SK-N-MC (cell line): Measurements from ENCODE around the gene IL15RA.

Experiments
- EZH2 ChIP-seq: fragments of 200-600 bp; sonication (generic); IDR thresholded peaks from one replicate; pipeline ENCODE4 v1.6.1; 2017; ENCODE audit warnings: antibody characterized with exemption
- FOXP2 ChIP-seq: optimal IDR thresholded peaks from 2 replicates; pipeline ENCODE3; 2011; ENCODE audit warnings: mild to moderate bottlenecking, moderate library complexity; ENCODE audit not compliant: insufficient read depth; ENCODE audit errors: extremely low read length, control extremely low read depth
- POLR2AphosphoS5 ChIP-seq: IDR thresholded peaks from 2 replicates; pipeline ENCODE4 v1.6.1; 2012; ENCODE audit warnings: mild to moderate bottlenecking, low read depth, low read length, borderline replicate concordance

GRCh38 chr10:5904227-5904626 is 73.1 kb downstream of the IL15RA start:
- TF ChIP-seq EZH2 = no peak
- no peak for TF ChIP-seq POLR2AphosphoS5
- TF ChIP-seq FOXP2 = no peak
